Left lobe of liver (tissue), 2 donors: ENCODE data around the gene FNIP2. TPM values are rescaled to one million over a fixed set of nuclear protein-coding genes. Genes with fewer than 3 reads are reported as not detected.
A peak's percentile ranks its signal among the peaks of the same experiment; 100 is the strongest.
"Not testable (repeated sequence)": the region's sequence is repeated elsewhere in the genome, so short reads cannot be mapped to it uniquely, and the experiment has no call there.

Source experiments
- ATAC-seq: fragments of 200-7000 bp; cut with Tn5 transposase; one replicate; pipeline ENCODE4 v1.9.1; 2020; ENCODE audit warnings: mild to moderate bottlenecking, moderate library complexity
- DNase-seq: peaks from one replicate; pipeline ENCODE4 v3.0.0-alpha.2; 2020; ENCODE audit warnings: low spot score
- total RNA-seq: library from RNA; stranded (reverse); gene quantifications from one replicate; pipeline ENCODE4 v1.2.1, GENCODE V29; 2021
- donor health status: DM: no; HTN: no; CAD: no; lungs with moderate emphysema.
- donor health status: DM: no; HTN: yes; CAD: no.

Gene FNIP2
- total RNA-seq, 1 donor from 2014 or later: 60.8 TPM

- DNase-seq: no peak
- no peak for ATAC-seq
Measured at GRCh38 chr4:158903079-158903456, 134.2 kb downstream of the FNIP2 start.

- ATAC-seq (peak; percentile 19), DNase-seq (no peak)
Measured at GRCh38 chr4:158903472-158904043, 134.7 kb downstream of the FNIP2 start.

- DNase-seq (no peak), ATAC-seq (peak; percentile 11)
Measured at GRCh38 chr4:158904815-158905214, 136.0 kb downstream of the FNIP2 start.

GRCh38 chr4:158906073-158906472, 137.2 kb downstream of the FNIP2 start:
- ATAC-seq (no peak), DNase-seq (no peak)

GRCh38 chr4:158912390-158912789, 143.6 kb downstream of the FNIP2 start:
- no peak for DNase-seq
- no peak for ATAC-seq

- no peak for DNase-seq
- no peak for ATAC-seq
Measured at GRCh38 chr4:158912806-158913205, 144.0 kb downstream of the FNIP2 start.

- ATAC-seq (no peak), DNase-seq (no peak)
Measured at GRCh38 chr4:158913766-158914165, 144.9 kb downstream of the FNIP2 start.

- ATAC-seq (no peak), DNase-seq (no peak)
Measured at GRCh38 chr4:158914218-158914617, 145.4 kb downstream of the FNIP2 start.

GRCh38 chr4:158915683-158916241, 146.9 kb downstream of the FNIP2 start:
- DNase-seq (no peak), ATAC-seq (no peak)

- not testable (repeated sequence) for ATAC-seq, DNase-seq
Measured at GRCh38 chr4:158920452-158920996, 151.7 kb downstream of the FNIP2 start.

- not testable (repeated sequence) for ATAC-seq, DNase-seq
Measured at GRCh38 chr4:158927774-158928173, 158.9 kb downstream of the FNIP2 start.

GRCh38 chr4:158929939-158930638, 161.3 kb downstream of the FNIP2 start:
- ATAC-seq (peak; percentile 77), DNase-seq (no peak)

- no peak for DNase-seq
- peak; percentile 21 for ATAC-seq
Measured at GRCh38 chr4:158930639-158930972, 161.8 kb downstream of the FNIP2 start.

GRCh38 chr4:158933236-158933635, 164.4 kb downstream of the FNIP2 start:
- no peak for DNase-seq
- ATAC-seq: no peak

- ATAC-seq (no peak), DNase-seq (no peak)
Measured at GRCh38 chr4:158934996-158935669, 166.3 kb downstream of the FNIP2 start.

GRCh38 chr4:158936238-158936637, 167.4 kb downstream of the FNIP2 start:
- no peak for DNase-seq
- ATAC-seq: peak; percentile 47

- DNase-seq (no peak), ATAC-seq (peak; percentile 29)
Measured at GRCh38 chr4:158938220-158939044, 169.6 kb downstream of the FNIP2 start.

GRCh38 chr4:158940271-158940670, 171.4 kb downstream of the FNIP2 start:
- DNase-seq (no peak), ATAC-seq (no peak)

- DNase-seq: no peak
- ATAC-seq: no peak
Measured at GRCh38 chr4:158941321-158941720, 172.5 kb downstream of the FNIP2 start.

GRCh38 chr4:158941895-158942294, 173.1 kb downstream of the FNIP2 start:
- DNase-seq (no peak), ATAC-seq (no peak)
